Jurkat, Clone E6-1 (cell line): ENCODE measurements around the gene CD6.

Experiments
- DNase-seq: peaks from one replicate; pipeline ENCODE4 v3.0.0-alpha.2; 2011; ENCODE audit warnings: low read depth, low spot score
- H3K4me3 ChIP-seq: 2 replicates; pipeline ENCODE4 v1.5.1; 2011; ENCODE audit warnings: mild to moderate bottlenecking, low read length, control low read depth, moderate library complexity

The CD6 gene

GRCh38 chr11:61020551-61021235, 49.2 kb downstream of the CD6 start:
- no peak for DNase-seq
- no peak overlapping the region for H3K4me3 ChIP-seq

GRCh38 chr11:61021661-61022212, 50.3 kb downstream of the CD6 start:
- peak overlapping the region; percentile 40 for H3K4me3 ChIP-seq
- peak; percentile 87 for DNase-seq

GRCh38 chr11:61022311-61023085, 51.0 kb downstream of the CD6 start:
- DNase-seq: no peak
- peak overlapping the region; percentile 40 for H3K4me3 ChIP-seq

- no peak overlapping the region for H3K4me3 ChIP-seq
- peak; percentile 56 for DNase-seq
These were observed 51.8 kb downstream of the CD6 start for GRCh38 chr11:61023086-61023965.

- DNase-seq: no peak
- H3K4me3 ChIP-seq: no peak overlapping the region
These were observed 52.5 kb downstream of the CD6 start for GRCh38 chr11:61023966-61024295.

- no peak for DNase-seq
- H3K4me3 ChIP-seq: no peak overlapping the region
These were observed 53.7 kb downstream of the CD6 start for GRCh38 chr11:61024938-61025820.

GRCh38 chr11:61025821-61026120, 54.3 kb downstream of the CD6 start:
- peak overlapping the region; percentile 46 for H3K4me3 ChIP-seq
- no peak for DNase-seq

GRCh38 chr11:61026121-61027031, 54.9 kb downstream of the CD6 start:
- DNase-seq: peak; percentile 96
- H3K4me3 ChIP-seq: peak overlapping the region; percentile 46

- DNase-seq: no peak
- H3K4me3 ChIP-seq: no peak overlapping the region
These were observed 55.8 kb downstream of the CD6 start for GRCh38 chr11:61027141-61027840.

- H3K4me3 ChIP-seq: no peak overlapping the region
- no peak for DNase-seq
These were observed 56.8 kb downstream of the CD6 start for GRCh38 chr11:61028135-61028729.

GRCh38 chr11:61032824-61033223, 61.3 kb downstream of the CD6 start:
- no peak for DNase-seq
- H3K4me3 ChIP-seq: no peak overlapping the region

- DNase-seq: no peak
These were observed 61.9 kb downstream of the CD6 start for GRCh38 chr11:61033417-61033816.

GRCh38 chr11:61034111-61034510, 62.6 kb downstream of the CD6 start:
- DNase-seq: no peak

More at GRCh38 chr11:61033417-61033816, 61.9 kb downstream of the CD6 start:
- H3K4me3 ChIP-seq: no peak overlapping the region

GRCh38 chr11:61034704-61035525, 63.4 kb downstream of the CD6 start:
- no peak for DNase-seq
- H3K4me3 ChIP-seq: no peak overlapping the region

More at GRCh38 chr11:61034111-61034510, 62.6 kb downstream of the CD6 start:
- H3K4me3 ChIP-seq: no peak overlapping the region

GRCh38 chr11:61035526-61035835, 64.0 kb downstream of the CD6 start:
- no peak for DNase-seq
- H3K4me3 ChIP-seq: no peak overlapping the region

- no peak for DNase-seq
- no peak overlapping the region for H3K4me3 ChIP-seq
These were observed 66.1 kb downstream of the CD6 start for GRCh38 chr11:61037441-61038093.
